Upper lobe of left lung (tissue), 6 donors: ENCODE measurements around the gene DDX59. TPM values are rescaled to one million over a fixed set of nuclear protein-coding genes. Genes with fewer than 3 reads are reported as not detected.

Source experiments
- ATAC-seq, 2 donors: fragments of 200-7000 bp; cut with Tn5 transposase; one replicate each; pipeline ENCODE4 v1.9.1; 2022; ENCODE audit warnings: mild to moderate bottlenecking in 2 of 2, moderate library complexity in 2 of 2; ENCODE audit not compliant: low FRiP score in 2 of 2
- DNase-seq, 2 donors: peaks; one replicate each; pipeline ENCODE4 v3.0.0-alpha.2; 2019 to 2020
- H3K27ac ChIP-seq, 4 donors: fragments of 200-600 bp; sonication (generic); one replicate each; pipeline ENCODE4 v1.5.1; 2016 to 2019
- H3K27me3 ChIP-seq, 4 donors: fragments of 200-600 bp; sonication (generic); one replicate each; pipeline ENCODE4 v1.5.1; 2017 to 2019
- H3K36me3 ChIP-seq, 4 donors: fragments of 200-600 bp; sonication (generic); one replicate each; pipeline ENCODE4 v1.5.1; 2016 to 2019
- H3K4me1 ChIP-seq, 4 donors: fragments of 200-600 bp; sonication (generic); one replicate each; pipeline ENCODE4 v1.5.1; 2018 to 2019
- H3K4me3 ChIP-seq, 4 donors: fragments of 200-600 bp; sonication (generic); one replicate each; pipeline ENCODE4 v1.5.1; 2017 to 2019; ENCODE audit warnings: mild to moderate bottlenecking in 2 of 4, moderate library complexity in 1 of 4
- H3K9me3 ChIP-seq, 4 donors: fragments of 200-600 bp; sonication (generic); one replicate each; pipeline ENCODE4 v1.5.1; 2018 to 2019
- EP300 ChIP-seq, 4 donors: sonication (generic); formaldehyde crosslinking; IDR thresholded peaks; one replicate each; pipeline ENCODE4 v1.5.1; 2017; ENCODE audit warnings: antibody characterized with exemption in 4 of 4, control low read depth in 2 of 4
- POLR2A ChIP-seq, 4 donors: fragments of 450-650 bp; IDR thresholded peaks; one replicate each; pipeline ENCODE4 v1.5.1; 2016 to 2017; ENCODE audit warnings: antibody characterized with exemption in 4 of 4, mild to moderate bottlenecking in 2 of 4
- POLR2AphosphoS5 ChIP-seq, 2 donors: sonication (generic); formaldehyde crosslinking; IDR thresholded peaks; one replicate each; pipeline ENCODE4 v1.5.1; 2017; ENCODE audit warnings: antibody characterized with exemption in 2 of 2
- WGBS, 2 donors: methylation state at CpG; one replicate each; pipeline ENCODE4 v1.1.5; 2017 to 2018; 5-methylcytosine and 5-hydroxymethylcytosine counted together
- total RNA-seq, 6 donors: library from RNA; depleted of rRNA in 4 of 6; stranded (reverse); fragments of >200 nt in 4 of 6; gene quantifications; one replicate each; pipeline versions ENCODE4 v1.1.0 to v1.2.1, GENCODE V29; 2016 to 2021
- TF ChIP-seq, protein P1 (sequence below), 6 experiments: fragments of 450-650 bp in 4 of 6; fragments of 200-600 bp in 2 of 6; sonication (generic) in 2 of 6; IDR thresholded peaks; one replicate each; pipeline ENCODE4 v1.5.1; 2016 to 2019; ENCODE audit warnings: antibody characterized with exemption in 6 of 6
- donor health status: DM: no; HTN: no; CAD: no; lungs with moderate emphysema.
- donor health status: DM: no; HTN: yes; CAD: no; lungs with severe emphysema.

The DDX59 gene
- total RNA-seq, 6 donors from 2014 or later: 18.4 to 35.6 (median 22.5) TPM

DNA sequence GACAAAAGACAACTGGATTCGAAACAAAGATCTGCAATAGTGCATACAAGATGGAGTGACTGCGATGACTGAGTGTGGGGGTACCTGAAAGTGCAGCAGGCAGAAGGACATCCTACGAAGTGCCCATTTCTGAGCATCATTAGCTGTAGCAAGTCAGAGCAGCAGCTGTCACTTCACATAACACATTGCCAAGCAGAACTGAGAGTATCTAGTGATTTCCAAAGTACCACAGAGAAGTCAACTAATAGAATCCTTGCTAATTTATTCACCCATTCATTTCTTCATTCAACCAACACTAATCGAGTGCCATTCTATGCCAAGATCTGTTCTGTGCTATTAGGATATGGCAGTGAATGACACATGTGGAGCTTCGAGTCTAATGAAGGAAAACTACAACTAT is 37.4 kb upstream of the DDX59 start:
- Histone ChIP-seq H3K27ac (no peak overlapping the region), H3K36me3 (no peaks in the 10 kb centered on the region), H3K27me3 (no peaks in the 10 kb centered on the region), H3K4me3 (no peak overlapping the region), H3K4me1 (no peaks in the 10 kb centered on the region), H3K9me3 (no peaks in the 10 kb centered on the region)
- 80 to 92% methylated on average over 5 of the region's 5 CpGs for WGBS, 2 donors
- no peak for DNase-seq
- TF ChIP-seq EP300 (IDR thresholded peaks at IDR 0.05) (no peak), POLR2AphosphoS5 (IDR thresholded peaks at IDR 0.05) (no peak), POLR2A (IDR thresholded peaks at IDR 0.05) (no peak)
- TF ChIP-seq, protein P1, sequence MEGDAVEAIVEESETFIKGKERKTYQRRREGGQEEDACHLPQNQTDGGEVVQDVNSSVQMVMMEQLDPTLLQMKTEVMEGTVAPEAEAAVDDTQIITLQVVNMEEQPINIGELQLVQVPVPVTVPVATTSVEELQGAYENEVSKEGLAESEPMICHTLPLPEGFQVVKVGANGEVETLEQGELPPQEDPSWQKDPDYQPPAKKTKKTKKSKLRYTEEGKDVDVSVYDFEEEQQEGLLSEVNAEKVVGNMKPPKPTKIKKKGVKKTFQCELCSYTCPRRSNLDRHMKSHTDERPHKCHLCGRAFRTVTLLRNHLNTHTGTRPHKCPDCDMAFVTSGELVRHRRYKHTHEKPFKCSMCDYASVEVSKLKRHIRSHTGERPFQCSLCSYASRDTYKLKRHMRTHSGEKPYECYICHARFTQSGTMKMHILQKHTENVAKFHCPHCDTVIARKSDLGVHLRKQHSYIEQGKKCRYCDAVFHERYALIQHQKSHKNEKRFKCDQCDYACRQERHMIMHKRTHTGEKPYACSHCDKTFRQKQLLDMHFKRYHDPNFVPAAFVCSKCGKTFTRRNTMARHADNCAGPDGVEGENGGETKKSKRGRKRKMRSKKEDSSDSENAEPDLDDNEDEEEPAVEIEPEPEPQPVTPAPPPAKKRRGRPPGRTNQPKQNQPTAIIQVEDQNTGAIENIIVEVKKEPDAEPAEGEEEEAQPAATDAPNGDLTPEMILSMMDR (IDR thresholded peaks at IDR 0.05): no peak
- no peak for ATAC-seq

DNA sequence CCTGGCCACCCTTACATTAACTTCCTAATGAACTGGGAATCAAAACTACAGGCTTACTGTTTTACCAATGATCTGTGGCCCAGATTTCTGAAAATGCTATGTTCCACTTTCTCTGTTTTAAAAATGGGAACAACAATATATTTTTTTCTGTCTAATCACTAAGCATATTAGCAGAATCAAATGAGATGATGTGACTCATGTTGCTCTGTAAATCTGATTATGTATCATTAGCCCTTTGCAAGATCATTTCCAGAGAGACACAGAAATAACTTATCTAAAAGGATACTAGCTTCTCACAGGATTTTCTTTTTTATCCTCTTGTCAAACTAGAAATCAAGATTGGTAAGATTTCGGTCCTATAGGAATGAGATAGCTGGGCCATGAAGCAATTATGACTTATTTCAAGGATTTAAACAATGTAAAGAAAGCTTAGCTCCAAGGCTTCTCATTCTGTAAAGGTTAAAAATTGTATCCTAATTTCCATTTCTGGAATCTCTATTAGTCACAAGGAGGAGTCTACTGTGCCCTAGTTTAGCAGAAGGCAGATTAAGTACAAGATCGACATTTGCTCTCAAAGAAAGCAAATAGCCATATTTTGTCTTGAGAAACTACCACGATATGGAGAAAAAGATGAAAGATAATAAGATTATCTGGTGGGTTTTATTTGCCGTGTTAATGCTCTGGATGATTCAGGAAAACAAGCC is 36.6 kb upstream of the DDX59 start:
- WGBS, 2 donors: 87 to 88% methylated on average over 4 of the region's 4 CpGs
- no peaks in the 10 kb centered on the region for H3K9me3 ChIP-seq
- no peaks in the 10 kb centered on the region for H3K36me3 ChIP-seq
- no peak overlapping the region for H3K27ac ChIP-seq
- H3K4me3 ChIP-seq: no peak overlapping the region
- DNase-seq: no peak
- no peaks in the 10 kb centered on the region for H3K4me1 ChIP-seq
- H3K27me3 ChIP-seq: no peaks in the 10 kb centered on the region
- ATAC-seq: no peak
- no peak for TF ChIP-seq POLR2AphosphoS5 (IDR thresholded peaks at IDR 0.05)

DNA sequence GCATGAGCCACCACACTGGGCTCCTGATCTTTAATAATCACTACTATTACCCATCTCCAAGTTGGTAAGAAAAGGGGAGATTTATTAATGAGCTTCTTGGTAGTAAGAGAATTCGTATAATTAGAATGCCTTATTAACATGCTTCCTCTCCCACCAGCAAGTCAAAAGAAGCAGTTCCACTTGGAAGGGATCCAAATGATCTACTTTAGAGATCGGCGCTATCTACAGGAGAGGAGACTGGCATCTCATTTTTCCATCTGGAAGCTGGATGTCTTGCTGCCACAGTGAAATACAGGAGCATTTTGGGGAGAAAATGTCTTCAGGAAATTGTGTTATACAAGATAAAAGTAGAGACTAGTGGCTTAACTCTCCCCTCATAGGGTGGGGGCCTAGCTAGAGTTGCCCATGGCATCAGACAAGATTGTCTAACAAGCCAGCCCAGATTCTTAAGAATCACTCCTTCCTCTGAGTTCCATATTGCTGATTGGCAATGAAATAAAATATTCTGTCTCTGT is 35.3 kb upstream of the DDX59 start:
- Histone ChIP-seq H3K4me1 (no peaks in the 10 kb centered on the region), H3K27me3 (no peaks in the 10 kb centered on the region), H3K9me3 (no peaks in the 10 kb centered on the region), H3K27ac (no peak overlapping the region), H3K4me3 (no peak overlapping the region), H3K36me3 (no peaks in the 10 kb centered on the region)
- DNase-seq: no peak
- TF ChIP-seq POLR2AphosphoS5 (IDR thresholded peaks at IDR 0.05): no peak
- no peak for TF ChIP-seq POLR2A (IDR thresholded peaks at IDR 0.05)
- TF ChIP-seq, protein P1 (IDR thresholded peaks at IDR 0.05): no peak
- TF ChIP-seq EP300 (IDR thresholded peaks at IDR 0.05): no peak
- ATAC-seq: no peak
- 60 to 74% methylated on average over 3 of the region's 3 CpGs for WGBS, 2 donors

DNA sequence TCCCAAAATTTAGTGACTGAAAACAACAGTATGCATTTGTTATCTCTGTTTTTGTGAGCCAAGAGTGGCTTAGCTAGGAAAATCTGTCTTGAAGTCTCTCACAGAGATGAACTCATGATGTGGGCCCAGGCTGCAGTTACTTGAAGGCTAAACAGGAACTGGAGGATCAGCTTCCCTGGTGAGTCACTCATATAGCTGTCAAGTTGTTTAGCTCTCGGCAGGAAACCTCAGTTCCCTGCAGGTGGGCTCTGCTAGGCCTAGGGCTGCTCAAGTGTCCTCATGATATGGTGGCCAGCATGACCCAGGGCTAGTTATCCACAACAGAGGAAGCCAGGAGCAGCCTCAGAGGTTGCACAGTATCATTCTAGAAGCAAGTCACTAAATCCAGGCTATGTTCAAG is 30.2 kb upstream of the DDX59 start:
- no peak for TF ChIP-seq EP300 (IDR thresholded peaks at IDR 0.05)
- TF ChIP-seq, protein P1 (IDR thresholded peaks at IDR 0.05): no peak
- TF ChIP-seq POLR2AphosphoS5 (IDR thresholded peaks at IDR 0.05): no peak
- TF ChIP-seq POLR2A (IDR thresholded peaks at IDR 0.05): no peak
- Histone ChIP-seq H3K27me3 (no peaks in the 10 kb centered on the region), H3K9me3 (no peaks in the 10 kb centered on the region), H3K4me1 (no peaks in the 10 kb centered on the region), H3K36me3 (no peaks in the 10 kb centered on the region), H3K27ac (no peak overlapping the region), H3K4me3 (no peak overlapping the region)
- ATAC-seq: no peak
- WGBS, 2 donors: 55 to 83% methylated on average over 1 of the region's 1 CpG
- no peak for DNase-seq

DNA sequence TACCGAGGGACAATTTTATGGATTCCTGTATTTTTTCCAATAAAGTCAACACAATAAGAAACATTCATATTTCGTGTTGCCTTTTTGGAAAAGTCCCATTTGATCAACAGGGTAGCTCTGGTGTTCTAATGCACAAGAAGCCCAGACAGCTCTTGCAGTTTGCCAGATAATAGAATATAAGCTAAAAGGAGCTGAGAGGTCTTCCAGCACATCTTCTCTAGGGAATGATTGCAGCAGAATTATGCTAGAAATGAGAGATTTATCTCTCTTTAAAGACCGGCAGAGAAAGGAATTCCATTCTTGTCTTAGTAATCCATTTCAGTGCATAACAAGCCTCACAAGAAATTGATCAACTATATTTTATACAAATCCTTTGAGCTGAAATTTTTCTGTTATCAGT is 25.0 kb upstream of the DDX59 start:
- DNase-seq (no peak), ATAC-seq (no peak)
- no peaks in the 10 kb centered on the region for H3K36me3 ChIP-seq
- no peaks in the 10 kb centered on the region for H3K27me3 ChIP-seq
- H3K4me1 ChIP-seq: no peaks in the 10 kb centered on the region
- no peak overlapping the region for H3K27ac ChIP-seq
- WGBS, 2 donors: 60 to 76% methylated on average over 3 of the region's 3 CpGs
- TF ChIP-seq EP300 (IDR thresholded peaks at IDR 0.05): no peak
- TF ChIP-seq POLR2A (IDR thresholded peaks at IDR 0.05): no peak
- TF ChIP-seq POLR2AphosphoS5 (IDR thresholded peaks at IDR 0.05): no peak
- no peak overlapping the region for H3K4me3 ChIP-seq
- no peaks in the 10 kb centered on the region for H3K9me3 ChIP-seq

DNA sequence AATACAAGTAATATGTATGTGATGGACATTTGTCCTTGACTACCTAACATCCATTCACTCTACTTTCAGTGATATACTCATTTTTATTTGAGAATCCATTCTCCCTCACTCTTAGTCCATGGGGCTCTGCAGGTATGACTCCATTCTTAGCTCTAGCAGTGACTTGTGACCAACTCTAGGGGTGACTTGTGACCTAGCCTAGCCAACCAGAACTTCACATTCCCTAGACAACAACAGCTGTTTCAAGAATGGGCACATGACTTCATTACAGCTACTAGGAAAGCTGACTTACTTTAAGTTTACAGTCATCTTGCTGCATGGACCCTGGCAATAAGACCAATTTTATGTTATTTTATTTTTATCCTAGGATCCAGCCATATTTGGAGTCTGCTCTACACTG is 23.6 kb upstream of the DDX59 start:
- Histone ChIP-seq H3K36me3 (no peaks in the 10 kb centered on the region), H3K4me1 (no peaks in the 10 kb centered on the region), H3K27me3 (no peaks in the 10 kb centered on the region), H3K9me3 (no peaks in the 10 kb centered on the region), H3K4me3 (no peak overlapping the region), H3K27ac (no peak overlapping the region)
- no peak for ATAC-seq
- no peak for DNase-seq
- TF ChIP-seq EP300 (IDR thresholded peaks at IDR 0.05) (no peak), POLR2A (IDR thresholded peaks at IDR 0.05) (no peak), POLR2AphosphoS5 (IDR thresholded peaks at IDR 0.05) (no peak)
- TF ChIP-seq, protein P1 (IDR thresholded peaks at IDR 0.05): no peak
